K562 (cell line): ENCODE data around the gene UBE2L6. TPM values are rescaled to one million over a fixed set of nuclear protein-coding genes. Genes with fewer than 3 reads are reported as not detected.
A peak's percentile ranks its signal among the peaks of the same experiment; 100 is the strongest.

Experiments
- ATAC-seq: fragments of 200-7000 bp; cut with Tn5 transposase; 3 replicates; pipeline ENCODE4 v1.9.1; 2020; ENCODE audit warnings: moderate library complexity
- BruUV-seq: library from RNA; stranded (reverse); fragments of 400-500 nt; replicated peaks from 2 replicates; lab custom pipeline; 2021; lab: Mats Ljungman, UMichigan
- CTCF ChIA-PET: fragments of 300-600 bp; formaldehyde crosslinking; extraction: SDS; loops from one replicate; lab custom pipeline; 2021; ENCODE audit warnings: low intra/inter-chr PET ratio; lab: Yijun Ruan, JAX
- POLR2A ChIA-PET: fragments of 300-600, 350-650 bp; sonication (Branson Sonifier 250); formaldehyde crosslinking; extraction: SDS; loops from one replicate; lab custom pipeline; 2021; ENCODE audit warnings: antibody characterized with exemption, inconsistent platforms; lab: Yijun Ruan, JAX
- DNase-seq, 4 experiments: peaks; one replicate each; pipeline versions ENCODE4 v3.0.0 to v3.0.0-alpha.2; 2011 to 2018; ENCODE audit warnings: low spot score in 3 of 4, mixed read lengths in 3 of 4; ENCODE audit errors: extremely low read depth in 1 of 4
- FAIRE-seq: peaks from 2 replicates; lab custom pipeline; 2011; peaks lifted over from hg19 to GRCh38; lab: Jason Lieb, UNC
- H2AFZ ChIP-seq: 2 replicates; pipeline ENCODE4 v1.6.0; 2011; ENCODE audit warnings: low read depth, low read length, control low read depth, inconsistent platforms
- H3K27ac ChIP-seq: fragments of 200-600 bp; 3 replicates; pipeline ENCODE4 v1.8.0; 2011; ENCODE audit warnings: low read depth, mild to moderate bottlenecking, control low read depth, inconsistent platforms, low read length, moderate library complexity, mixed read lengths; ENCODE audit errors: extremely low read depth
- H3K27me3 ChIP-seq, 2 experiments: fragments of 300-600 bp in 1 of 2; 2 replicates in 1 of 2; 3 replicates in 1 of 2; pipeline versions ENCODE4 v1.6.0 to v1.8.0; 2011; ENCODE audit warnings: inconsistent platforms in 2 of 2, low read length in 2 of 2, mild to moderate bottlenecking in 1 of 2, mixed read lengths in 1 of 2, moderate library complexity in 1 of 2; ENCODE audit not compliant: control insufficient read depth in 2 of 2, insufficient read depth in 2 of 2
- H3K36me3 ChIP-seq: fragments of 300-600 bp; 3 replicates; pipeline ENCODE4 v1.8.0; 2011; ENCODE audit warnings: mild to moderate bottlenecking, low read length, inconsistent platforms; ENCODE audit not compliant: control insufficient read depth, insufficient read depth
- H3K4me1 ChIP-seq, 2 experiments: fragments of 200-600 bp in 1 of 2; replicated peaks in 1 of 2; 2 replicates in 1 of 2; 3 replicates in 1 of 2; pipeline versions ENCODE4 v1.5.1 to v1.8.0; 2011; ENCODE audit warnings: inconsistent platforms in 2 of 2, low read length in 2 of 2, mild to moderate bottlenecking in 1 of 2, mixed read lengths in 1 of 2, moderate library complexity in 1 of 2; ENCODE audit not compliant: control insufficient read depth in 2 of 2, insufficient read depth in 2 of 2
- H3K4me2 ChIP-seq: 2 replicates; pipeline ENCODE4 v1.6.1; 2011; ENCODE audit warnings: low read length, control low read depth, inconsistent platforms, mixed read lengths; ENCODE audit not compliant: insufficient read depth
- H3K4me3 ChIP-seq: fragments of 200-600 bp; sonication (generic), shearing (Covaris generic); 2 replicates; pipeline ENCODE4 v1.5.1; 2016; ENCODE audit warnings: control low read depth, inconsistent platforms
- H3K79me2 ChIP-seq: fragments of 200-600 bp; 3 replicates; pipeline ENCODE4 v1.8.0; 2011; ENCODE audit warnings: low read length, inconsistent platforms; ENCODE audit not compliant: control insufficient read depth, insufficient read depth
- H3K9ac ChIP-seq, 2 experiments: 2 replicates each; pipeline versions ENCODE4 v1.6.0 to v1.6.1; 2011; ENCODE audit warnings: low read depth in 2 of 2, low read length in 2 of 2, control low read depth in 1 of 2, inconsistent platforms in 1 of 2, mild to moderate bottlenecking in 1 of 2, mixed read lengths in 1 of 2; ENCODE audit not compliant: insufficient read depth in 1 of 2
- H3K9me1 ChIP-seq: one replicate; pipeline ENCODE4 v1.6.0; 2011; ENCODE audit warnings: inconsistent platforms, mild to moderate bottlenecking, low read length, moderate library complexity; ENCODE audit not compliant: control insufficient read depth, insufficient read depth
- H3K9me3 ChIP-seq: replicated peaks from 2 replicates; pipeline ENCODE4 v1.5.1; 2011; ENCODE audit warnings: low read depth, low read length, inconsistent platforms; ENCODE audit not compliant: control insufficient read depth, insufficient read depth
- H4K20me1 ChIP-seq: replicated peaks from 2 replicates; pipeline ENCODE4 v1.6.1; 2011; ENCODE audit warnings: low read length, inconsistent platforms, mixed read lengths; ENCODE audit not compliant: control insufficient read depth, insufficient read depth
- ELK3 ChIP-seq: fragments of 450-650 bp; formaldehyde crosslinking; IDR thresholded peaks from 2 replicates; pipeline ENCODE4 v1.4.0; 2020; ENCODE audit warnings: mild to moderate bottlenecking
- HINFP ChIP-seq: fragments of 450-650 bp; conservative IDR thresholded peaks from 2 replicates; pipeline ENCODE4 v1.6.1; 2016; ENCODE audit warnings: missing genetic modification characterization, low read depth, mild to moderate bottlenecking, control low read depth, missing compliant biosample characterization
- HOMEZ ChIP-seq: fragments of 250-450 bp; sonication (Bioruptor Pico); IDR thresholded peaks from 2 replicates; pipeline ENCODE4 v1.4.0; 2020; ENCODE audit warnings: mild to moderate bottlenecking, moderate library complexity
- PKNOX1 ChIP-seq: fragments of 450-650 bp; IDR thresholded peaks from 2 replicates; pipeline ENCODE4 v1.6.1; 2016
- SRSF3 ChIP-seq: fragments of 200-400 bp; formaldehyde crosslinking; IDR thresholded peaks from 2 replicates; pipeline ENCODE4 v1.6.1; 2016; ENCODE audit warnings: mild to moderate bottlenecking, low read length, moderate library complexity; ENCODE audit not compliant: insufficient read depth
- VEZF1 ChIP-seq: fragments of 200-800 bp; sonication (Bioruptor generic); IDR thresholded peaks from 2 replicates; pipeline ENCODE4 v1.6.1; 2017; ENCODE audit warnings: missing genetic modification characterization, missing compliant biosample characterization
- WGBS: fragments of 100-300 bp; shearing (Covaris generic); methylation state at CpG from one replicate; pipeline ENCODE4 v1.1.6; 2016; ENCODE audit warnings: low coverage, mixed read lengths; ENCODE audit not compliant: insufficient coverage; ENCODE audit errors: missing lambda C conversion rate; 5-methylcytosine and 5-hydroxymethylcytosine counted together
- in situ Hi-C: fragments of 300-500 bp; cut with MboI; formaldehyde crosslinking; loops from 4 replicates; pipeline ENCODE4 v1.15.0; 2018; ENCODE audit warnings: inconsistent platforms, mixed read lengths
- intact Hi-C: fragments of 100-400 bp; cut with micrococcal nuclease; formaldehyde crosslinking; loops from 2 replicates; pipeline ENCODE4 v1.14.2; 2022
- polyA plus RNA-seq, 8 experiments: library from polyadenylated mRNA; depleted of rRNA in 4 of 8; stranded (reverse) in 5 of 8; unstranded in 3 of 8; fragments of >200 nt; fragmentation: Nextera tagmentation in 2 of 8; fragmentation: Illumina TruSeq in 1 of 8; extraction: Ambion mirVana in 2 of 8; extraction: Trizol in 1 of 8; gene quantifications; 2 replicates each; pipeline versions ENCODE4 v1.2.1 to v1.2.3, GENCODE V29; 2011 to 2014; ENCODE audit warnings: inconsistent platforms in 1 of 8, missing spikeins in 1 of 8
- total RNA-seq, 7 experiments: library from RNA; depleted of rRNA in 6 of 7; stranded (reverse); fragments of >200 nt in 6 of 7; fragmentation: Illumina TruSeq in 2 of 7; extraction: Trizol in 2 of 7; gene quantifications; 2 replicates each; pipeline versions ENCODE4 v1.2.1 to v1.2.3, GENCODE V29; 2011 to 2021; ENCODE audit warnings: low replicate concordance in 1 of 7

The UBE2L6 gene
- total and polyA plus RNA-seq, 9 of the 15 experiments (the other 6 are each of a cell fraction or from before 2014, with no cell fraction given), result 5.9 to 24.9 (median 9.7) TPM

- no peaks in the 10 kb centered on the region for H3K36me3 ChIP-seq
- peak within 1 kb of the TSS; percentile 59; the same call in 1 of the 2 replicates for H2AFZ ChIP-seq
- H3K9me3 ChIP-seq, result no peaks in the 10 kb centered on the region
- no peaks in the 10 kb centered on the region for H3K79me2 ChIP-seq
- H3K4me1 ChIP-seq, result peaks cover 0 to 6% of the 10 kb centered on the region in 2 experiments; a peak in 2 of 5 replicates
- H4K20me1 ChIP-seq, result no peaks in the 10 kb centered on the region
- H3K9me1 ChIP-seq, result no peaks in the 10 kb centered on the region
- in situ Hi-C loops (no loop called here), intact Hi-C loops (no loop called here)
- H3K9ac ChIP-seq, result 0 out of 4 replicates have a peak within 1 kb of the TSS, but pooled peaks of 1 of the 2 experiments have one; percentile 52
- POLR2A ChIA-PET, result interaction anchor here (0.7 to 1.0 kb wide), 3 partner anchors 42 to 97 kb away, joined by 3 read pairs; no protein-coding TSS in a partner anchor
- WGBS, result 4% methylated on average over 5 of the region's 10 CpGs
- H3K4me3 ChIP-seq, result no peak within 1 kb of the TSS
- no TSS peak for BruUV-seq
- FAIRE-seq (no peak), DNase-seq (no peak), ATAC-seq (peak; percentile 27)
- CTCF ChIA-PET, result no interaction called here
- no peak within 1 kb of the TSS for H3K27ac ChIP-seq
- H3K4me2 ChIP-seq, result no peak within 1 kb of the TSS
- peaks cover 45 to 50% of the 10 kb centered on the region in 2 experiments; a peak in 4 of 5 replicates for H3K27me3 ChIP-seq
- TF ChIP-seq PKNOX1 (no peak), ELK3 (CRISPR knock-in tag) (no peak), HOMEZ (CRISPR knock-in tag) (no peak), VEZF1 (peak; percentile 24; the same call in 1 of the 2 replicates), HINFP (no peak), SRSF3 (no peak)
Measured at GRCh38 chr11:57597461-57597915, 30.0 kb upstream of the UBE2L6 start, which contains the start of gene SERPING1. SERPING1 (plus strand) TSS chr11:57597685; CDS start chr11:57598271, 586 bp downstream.
